ENCODE data around the gene THSD4.

DNA sequence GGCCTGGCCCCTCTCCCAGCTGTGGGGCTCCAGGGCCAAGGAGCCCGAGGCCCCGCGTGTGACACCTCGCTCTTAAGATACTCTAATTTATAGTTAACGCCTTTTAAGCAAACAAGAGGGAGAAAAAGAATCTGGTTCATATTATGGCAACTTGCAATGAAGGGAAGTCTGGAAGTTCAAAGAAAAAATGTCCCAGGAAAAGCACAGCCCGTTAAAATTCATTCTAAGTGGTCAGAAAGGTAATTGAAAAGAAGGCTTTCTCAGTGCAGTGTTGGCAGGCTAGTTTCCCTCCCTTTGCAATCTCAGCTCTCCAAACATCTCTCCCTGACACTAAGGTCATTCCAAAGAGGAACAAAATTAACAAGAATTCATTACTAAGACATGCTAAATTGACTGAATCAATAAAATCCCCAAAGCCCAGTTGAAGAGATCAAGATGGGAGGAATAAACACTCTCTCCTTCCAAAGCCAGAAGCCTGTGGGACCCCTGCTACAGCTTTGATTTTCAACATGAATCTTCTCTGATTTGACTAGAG lies 339.3 kb downstream of the THSD4 start:
- TF ChIP-seq EZH2 (optimal IDR thresholded peaks at IDR 0.05; ENCODE audit: low read depth, low read length), result no peak
- TF ChIP-seq, protein P1, sequence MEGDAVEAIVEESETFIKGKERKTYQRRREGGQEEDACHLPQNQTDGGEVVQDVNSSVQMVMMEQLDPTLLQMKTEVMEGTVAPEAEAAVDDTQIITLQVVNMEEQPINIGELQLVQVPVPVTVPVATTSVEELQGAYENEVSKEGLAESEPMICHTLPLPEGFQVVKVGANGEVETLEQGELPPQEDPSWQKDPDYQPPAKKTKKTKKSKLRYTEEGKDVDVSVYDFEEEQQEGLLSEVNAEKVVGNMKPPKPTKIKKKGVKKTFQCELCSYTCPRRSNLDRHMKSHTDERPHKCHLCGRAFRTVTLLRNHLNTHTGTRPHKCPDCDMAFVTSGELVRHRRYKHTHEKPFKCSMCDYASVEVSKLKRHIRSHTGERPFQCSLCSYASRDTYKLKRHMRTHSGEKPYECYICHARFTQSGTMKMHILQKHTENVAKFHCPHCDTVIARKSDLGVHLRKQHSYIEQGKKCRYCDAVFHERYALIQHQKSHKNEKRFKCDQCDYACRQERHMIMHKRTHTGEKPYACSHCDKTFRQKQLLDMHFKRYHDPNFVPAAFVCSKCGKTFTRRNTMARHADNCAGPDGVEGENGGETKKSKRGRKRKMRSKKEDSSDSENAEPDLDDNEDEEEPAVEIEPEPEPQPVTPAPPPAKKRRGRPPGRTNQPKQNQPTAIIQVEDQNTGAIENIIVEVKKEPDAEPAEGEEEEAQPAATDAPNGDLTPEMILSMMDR (IDR thresholded peaks at IDR 0.05; ENCODE audit: low read length), result no peak
- TF ChIP-seq EZH2phosphoT487 (IDR thresholded peaks at IDR 0.05; ENCODE audit: low read length), result no peak

All from MM.1S (cell line).